HepG2 (cell line): Measurements from ENCODE around the gene MAP3K14. TPM values are rescaled to one million over a fixed set of nuclear protein-coding genes. Genes with fewer than 3 reads are reported as not detected.

Experiments used
- AHR ChIP-seq: IDR thresholded peaks from 2 replicates; pipeline ENCODE4 v1.6.1; 2018; ENCODE audit warnings: missing genetic modification reagents, missing compliant biosample characterization
- GATAD2A ChIP-seq: IDR thresholded peaks from 2 replicates; pipeline ENCODE4 v1.6.1; 2016
- NFYB ChIP-seq: sonication (generic); formaldehyde crosslinking; IDR thresholded peaks from 2 replicates; pipeline ENCODE4 v1.4.0; 2020; ENCODE audit warnings: missing genetic modification reagents
- PREB ChIP-seq: sonication (generic); formaldehyde crosslinking; IDR thresholded peaks from 2 replicates; pipeline ENCODE4 v1.4.0; 2020; ENCODE audit warnings: missing genetic modification reagents
- SP1 ChIP-seq, 2 experiments: fragments of 450-650 bp in 1 of 2; sonication (generic) in 1 of 2; formaldehyde crosslinking in 1 of 2; IDR thresholded peaks; 2 replicates each; pipeline versions ENCODE4 v1.4.0 to v1.6.1; 2016 to 2020; ENCODE audit warnings: missing genetic modification reagents in 1 of 2
- ZNF362 ChIP-seq: sonication (generic); formaldehyde crosslinking; IDR thresholded peaks from 2 replicates; pipeline ENCODE4 v1.4.0; 2020; ENCODE audit warnings: missing genetic modification reagents, mild to moderate bottlenecking, borderline replicate concordance
- polyA plus RNA-seq, 8 experiments: library from polyadenylated mRNA; depleted of rRNA in 3 of 8; stranded (reverse) in 7 of 8; unstranded in 1 of 8; fragments of >200 nt; fragmentation: Illumina TruSeq in 4 of 8; extraction: Trizol in 4 of 8; gene quantifications; 2 replicates each; pipeline versions ENCODE4 v1.2.1 to v1.2.3, GENCODE V29; 2011 to 2016; ENCODE audit warnings: low read depth in 4 of 8, missing spikeins in 1 of 8, mixed read lengths in 1 of 8; ENCODE audit not compliant: insufficient read depth in 1 of 8
- total RNA-seq, 5 experiments: library from RNA; depleted of rRNA; stranded (reverse); fragments of >200 nt; fragmentation: Illumina TruSeq; extraction: Trizol; gene quantifications; 2 replicates each; pipeline ENCODE4 v1.2.3, GENCODE V29; 2016; ENCODE audit warnings: low read depth in 1 of 5
- TF ChIP-seq, protein P1 (sequence below): sonication (generic); formaldehyde crosslinking; IDR thresholded peaks from 2 replicates; pipeline ENCODE4 v1.4.0; 2020; ENCODE audit warnings: missing genetic modification reagents
- TF ChIP-seq, protein P2 (sequence below): sonication (generic); formaldehyde crosslinking; IDR thresholded peaks from 2 replicates; pipeline ENCODE4 v1.8.1; 2023; ENCODE audit warnings: missing genetic modification reagents, inconsistent platforms, borderline replicate concordance
- TF ChIP-seq, protein P3 (sequence below): sonication (generic); formaldehyde crosslinking; IDR thresholded peaks from 2 replicates; pipeline ENCODE4 v1.4.0; 2020; ENCODE audit warnings: missing genetic modification reagents

MAP3K14 gene
- total and polyA plus RNA-seq, 2 of the 13 experiments (the other 11 are each of a cell fraction or from before 2014, with no cell fraction given): 2.6 TPM

DNA sequence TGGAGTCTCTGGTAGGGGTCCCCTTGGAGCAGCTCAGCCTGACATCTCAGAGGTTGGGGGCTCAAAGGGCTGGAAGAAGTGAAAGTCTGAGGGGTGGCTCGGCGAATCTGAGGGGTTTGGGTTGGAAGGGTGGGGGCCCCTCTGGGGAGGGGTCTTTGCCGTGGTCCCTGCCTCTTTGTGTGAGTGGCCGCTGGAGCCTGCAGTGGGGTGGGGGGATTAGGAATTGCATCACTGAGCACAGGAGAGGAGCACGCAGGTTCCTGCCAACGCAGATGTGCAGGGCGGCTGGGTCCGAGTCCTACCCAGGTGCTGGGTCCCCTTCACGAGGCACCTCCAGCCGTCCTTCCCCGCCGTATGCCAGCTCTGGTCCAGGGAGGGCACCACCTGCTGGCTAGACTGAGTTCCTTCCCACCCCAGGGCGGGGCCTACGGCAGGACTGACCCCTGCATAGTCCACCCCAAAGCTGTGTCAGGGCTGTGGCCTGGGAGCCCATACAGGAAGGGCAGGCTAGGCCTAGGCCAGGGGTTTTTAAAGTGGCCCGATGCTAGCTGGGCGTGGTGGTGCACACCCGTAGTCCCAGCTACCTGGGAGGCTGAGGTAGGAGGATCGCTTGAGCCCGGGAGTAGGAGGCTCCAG lies 85.2 kb downstream of the MAP3K14 start (continued):
- peak; percentile 22; the same call in 1 of the 2 replicates for TF ChIP-seq ZNF362 (CRISPR knock-in tag)
- TF ChIP-seq, protein P1, sequence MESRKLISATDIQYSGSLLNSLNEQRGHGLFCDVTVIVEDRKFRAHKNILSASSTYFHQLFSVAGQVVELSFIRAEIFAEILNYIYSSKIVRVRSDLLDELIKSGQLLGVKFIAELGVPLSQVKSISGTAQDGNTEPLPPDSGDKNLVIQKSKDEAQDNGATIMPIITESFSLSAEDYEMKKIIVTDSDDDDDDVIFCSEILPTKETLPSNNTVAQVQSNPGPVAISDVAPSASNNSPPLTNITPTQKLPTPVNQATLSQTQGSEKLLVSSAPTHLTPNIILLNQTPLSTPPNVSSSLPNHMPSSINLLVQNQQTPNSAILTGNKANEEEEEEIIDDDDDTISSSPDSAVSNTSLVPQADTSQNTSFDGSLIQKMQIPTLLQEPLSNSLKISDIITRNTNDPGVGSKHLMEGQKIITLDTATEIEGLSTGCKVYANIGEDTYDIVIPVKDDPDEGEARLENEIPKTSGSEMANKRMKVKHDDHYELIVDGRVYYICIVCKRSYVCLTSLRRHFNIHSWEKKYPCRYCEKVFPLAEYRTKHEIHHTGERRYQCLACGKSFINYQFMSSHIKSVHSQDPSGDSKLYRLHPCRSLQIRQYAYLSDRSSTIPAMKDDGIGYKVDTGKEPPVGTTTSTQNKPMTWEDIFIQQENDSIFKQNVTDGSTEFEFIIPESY: peak; percentile 54; the same call in 1 of the 2 replicates
- 0 out of 2 replicates have a peak, but pooled peaks have one; percentile 22 for TF ChIP-seq AHR (CRISPR knock-in tag)
- TF ChIP-seq, protein P2, sequence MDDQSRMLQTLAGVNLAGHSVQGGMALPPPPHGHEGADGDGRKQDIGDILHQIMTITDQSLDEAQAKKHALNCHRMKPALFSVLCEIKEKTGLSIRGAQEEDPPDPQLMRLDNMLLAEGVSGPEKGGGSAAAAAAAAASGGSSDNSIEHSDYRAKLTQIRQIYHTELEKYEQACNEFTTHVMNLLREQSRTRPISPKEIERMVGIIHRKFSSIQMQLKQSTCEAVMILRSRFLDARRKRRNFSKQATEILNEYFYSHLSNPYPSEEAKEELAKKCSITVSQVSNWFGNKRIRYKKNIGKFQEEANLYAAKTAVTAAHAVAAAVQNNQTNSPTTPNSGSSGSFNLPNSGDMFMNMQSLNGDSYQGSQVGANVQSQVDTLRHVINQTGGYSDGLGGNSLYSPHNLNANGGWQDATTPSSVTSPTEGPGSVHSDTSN (CRISPR knock-in tag): 0 out of 2 replicates have a peak, but pooled peaks have one; percentile 57
- 0 out of 2 replicates have a peak, but pooled peaks have one; percentile 48 for TF ChIP-seq PREB
- TF ChIP-seq GATAD2A (CRISPR knock-in tag): peak; percentile 70
- no peak for TF ChIP-seq NFYB (CRISPR knock-in tag)
- TF ChIP-seq SP1 (IDR thresholded peaks at IDR 0.05): no peak
- TF ChIP-seq SP1 (CRISPR knock-in tag; IDR thresholded peaks at IDR 0.05): peak; percentile 77
- TF ChIP-seq, protein P3, sequence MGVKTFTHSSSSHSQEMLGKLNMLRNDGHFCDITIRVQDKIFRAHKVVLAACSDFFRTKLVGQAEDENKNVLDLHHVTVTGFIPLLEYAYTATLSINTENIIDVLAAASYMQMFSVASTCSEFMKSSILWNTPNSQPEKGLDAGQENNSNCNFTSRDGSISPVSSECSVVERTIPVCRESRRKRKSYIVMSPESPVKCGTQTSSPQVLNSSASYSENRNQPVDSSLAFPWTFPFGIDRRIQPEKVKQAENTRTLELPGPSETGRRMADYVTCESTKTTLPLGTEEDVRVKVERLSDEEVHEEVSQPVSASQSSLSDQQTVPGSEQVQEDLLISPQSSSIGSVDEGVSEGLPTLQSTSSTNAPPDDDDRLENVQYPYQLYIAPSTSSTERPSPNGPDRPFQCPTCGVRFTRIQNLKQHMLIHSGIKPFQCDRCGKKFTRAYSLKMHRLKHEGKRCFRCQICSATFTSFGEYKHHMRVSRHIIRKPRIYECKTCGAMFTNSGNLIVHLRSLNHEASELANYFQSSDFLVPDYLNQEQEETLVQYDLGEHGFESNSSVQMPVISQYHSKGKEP (CRISPR knock-in tag): no peak
